Measurements from ENCODE around the gene PROZ.

The PROZ gene

GRCh38 chr13:113210833-113211232, 52.4 kb downstream of the PROZ start:
- H3K27me3 ChIP-seq (replicated peaks; ENCODE audit: control insufficient read depth, insufficient read depth, low read length), result no peaks in the 10 kb centered on the region
- H3K4me3 ChIP-seq (replicated peaks; ENCODE audit: low read depth, low read length), result peak overlapping the region; percentile 71
- DNase-seq (ENCODE audit: extremely low read depth, insufficient read length), result no peak
- H3K36me3 ChIP-seq (ENCODE audit: control insufficient read depth, insufficient read depth, low read length), result peaks cover 3% of the 10 kb centered on the region
- no peak for TF ChIP-seq CTCF (IDR thresholded peaks at IDR 0.05; ENCODE audit: insufficient read depth, low read length, poor library complexity, severe bottlenecking)

- Histone ChIP-seq H3K4me3 (replicated peaks; ENCODE audit: low read depth, low read length) (no peak overlapping the region), H3K36me3 (ENCODE audit: control insufficient read depth, insufficient read depth, low read length) (peaks cover 3% of the 10 kb centered on the region), H3K27me3 (replicated peaks; ENCODE audit: control insufficient read depth, insufficient read depth, low read length) (no peaks in the 10 kb centered on the region)
- no peak for DNase-seq (ENCODE audit: extremely low read depth, insufficient read length)
- no peak for TF ChIP-seq CTCF (IDR thresholded peaks at IDR 0.05; ENCODE audit: insufficient read depth, low read length, poor library complexity, severe bottlenecking)
Measured at GRCh38 chr13:113211774-113212173, 53.3 kb downstream of the PROZ start.

GRCh38 chr13:113216254-113217048, 58.0 kb downstream of the PROZ start:
- Histone ChIP-seq H3K4me3 (replicated peaks; ENCODE audit: low read depth, low read length) (no peak overlapping the region), H3K27me3 (replicated peaks; ENCODE audit: control insufficient read depth, insufficient read depth, low read length) (no peaks in the 10 kb centered on the region), H3K36me3 (ENCODE audit: control insufficient read depth, insufficient read depth, low read length) (peaks cover 10% of the 10 kb centered on the region)
- no peak for TF ChIP-seq CTCF (IDR thresholded peaks at IDR 0.05; ENCODE audit: insufficient read depth, low read length, poor library complexity, severe bottlenecking)
- no peak for DNase-seq (ENCODE audit: extremely low read depth, insufficient read length)

- Histone ChIP-seq H3K4me3 (replicated peaks; ENCODE audit: low read depth, low read length) (no peak overlapping the region), H3K36me3 (ENCODE audit: control insufficient read depth, insufficient read depth, low read length) (peaks cover 17% of the 10 kb centered on the region), H3K27me3 (replicated peaks; ENCODE audit: control insufficient read depth, insufficient read depth, low read length) (no peaks in the 10 kb centered on the region)
- TF ChIP-seq CTCF (IDR thresholded peaks at IDR 0.05; ENCODE audit: insufficient read depth, low read length, poor library complexity, severe bottlenecking), result no peak
- no peak for DNase-seq (ENCODE audit: extremely low read depth, insufficient read length)
Measured at GRCh38 chr13:113218586-113218985, 60.1 kb downstream of the PROZ start.

- Histone ChIP-seq H3K27me3 (replicated peaks; ENCODE audit: control insufficient read depth, insufficient read depth, low read length) (no peaks in the 10 kb centered on the region), H3K4me3 (replicated peaks; ENCODE audit: low read depth, low read length) (no peak overlapping the region), H3K36me3 (ENCODE audit: control insufficient read depth, insufficient read depth, low read length) (peaks cover 20% of the 10 kb centered on the region)
- no peak for TF ChIP-seq CTCF (IDR thresholded peaks at IDR 0.05; ENCODE audit: insufficient read depth, low read length, poor library complexity, severe bottlenecking)
- DNase-seq (ENCODE audit: extremely low read depth, insufficient read length), result no peak
Measured at GRCh38 chr13:113219256-113219940, 61.0 kb downstream of the PROZ start.
